NCI-H146 treated with DMSO at 0.1 percent for 48 hours (cell line): Measurements from ENCODE around the gene MGLL.
A peak's percentile ranks its signal among the peaks of the same experiment; 100 is the strongest.

Source experiments
- DNase-seq: peaks from one replicate; lab custom pipeline; 2025; ENCODE audit not compliant: unreplicated experiment; lab: John Stamatoyannopoulos, UW

The MGLL gene

GRCh38 chr3:127729556-127730056 lies 92.7 kb downstream of the MGLL start:
- no peak for DNase-seq

- DNase-seq: no peak
Measured at GRCh38 chr3:127728417-127729015, 93.8 kb downstream of the MGLL start.

- DNase-seq: no peak
Measured at GRCh38 chr3:127726894-127727293, 95.4 kb downstream of the MGLL start.

- peak; percentile 20 for DNase-seq
Measured at GRCh38 chr3:127723011-127723567, 99.2 kb downstream of the MGLL start.

- DNase-seq: no peak
Measured at GRCh38 chr3:127722091-127722784, 100.1 kb downstream of the MGLL start.

- no peak for DNase-seq
Measured at GRCh38 chr3:127720985-127721935, 101.1 kb downstream of the MGLL start.

- no peak for DNase-seq
Measured at GRCh38 chr3:127720161-127720823, 102.0 kb downstream of the MGLL start.

- no peak for DNase-seq
Measured at GRCh38 chr3:127719369-127719768, 102.9 kb downstream of the MGLL start.

GRCh38 chr3:127718916-127719290 lies 103.4 kb downstream of the MGLL start:
- no peak for DNase-seq

- DNase-seq: no peak
Measured at GRCh38 chr3:127718245-127718915, 103.9 kb downstream of the MGLL start.

GRCh38 chr3:127717357-127718244 lies 104.7 kb downstream of the MGLL start:
- DNase-seq: no peak

GRCh38 chr3:127716384-127716783 lies 105.9 kb downstream of the MGLL start:
- no peak for DNase-seq

- no peak for DNase-seq
Measured at GRCh38 chr3:127715532-127715931, 106.8 kb downstream of the MGLL start.

GRCh38 chr3:127714866-127715265 lies 107.4 kb downstream of the MGLL start:
- no peak for DNase-seq

GRCh38 chr3:127714125-127714571 lies 108.2 kb downstream of the MGLL start:
- DNase-seq: no peak

- DNase-seq: no peak
Measured at GRCh38 chr3:127712881-127713771, 109.2 kb downstream of the MGLL start.

- no peak for DNase-seq
Measured at GRCh38 chr3:127712461-127712860, 109.9 kb downstream of the MGLL start.

- DNase-seq: no peak
Measured at GRCh38 chr3:127711896-127712295, 110.4 kb downstream of the MGLL start.
